Suprapubic skin (tissue), 4 donors: ENCODE data around the gene ABCD3. TPM values are rescaled to one million over a fixed set of nuclear protein-coding genes. Genes with fewer than 3 reads are reported as not detected.

Source experiments
- DNase-seq, 2 donors: peaks; one replicate each; pipeline ENCODE4 v3.0.0-alpha.2; 2019; ENCODE audit warnings: low spot score in 2 of 2
- H3K27ac ChIP-seq: fragments of 200-600 bp; sonication (generic); one replicate; pipeline ENCODE4 v1.5.1; 2019
- H3K27me3 ChIP-seq: fragments of 200-600 bp; sonication (generic); one replicate; pipeline ENCODE4 v1.5.1; 2019
- H3K36me3 ChIP-seq: fragments of 200-600 bp; sonication (generic); one replicate; pipeline ENCODE4 v1.5.1; 2019
- H3K4me1 ChIP-seq: fragments of 200-600 bp; sonication (generic); one replicate; pipeline ENCODE4 v1.5.1; 2019
- H3K4me3 ChIP-seq: fragments of 200-600 bp; sonication (generic); one replicate; pipeline ENCODE4 v1.5.1; 2019; ENCODE audit warnings: mild to moderate bottlenecking
- H3K9me3 ChIP-seq: fragments of 200-600 bp; sonication (generic); one replicate; pipeline ENCODE4 v1.5.1; 2019
- EP300 ChIP-seq: sonication (generic); formaldehyde crosslinking; IDR thresholded peaks from one replicate; pipeline ENCODE4 v1.6.1; 2017; ENCODE audit warnings: antibody characterized with exemption
- POLR2A ChIP-seq, 2 donors: fragments of 450-650 bp; IDR thresholded peaks; one replicate each; pipeline ENCODE4 v1.6.1; 2017; ENCODE audit warnings: antibody characterized with exemption in 2 of 2, mild to moderate bottlenecking in 2 of 2, moderate library complexity in 2 of 2
- POLR2AphosphoS5 ChIP-seq, 3 donors: sonication (generic); formaldehyde crosslinking; IDR thresholded peaks; one replicate each; pipeline ENCODE4 v1.6.1; 2017; ENCODE audit warnings: antibody characterized with exemption in 3 of 3
- WGBS: methylation state at CpG from one replicate; pipeline ENCODE4 v1.1.5; 2018; 5-methylcytosine and 5-hydroxymethylcytosine counted together
- total RNA-seq, 4 donors: library from RNA; depleted of rRNA; stranded (reverse); fragments of >200 nt; gene quantifications; one replicate each; pipeline ENCODE4 v1.1.0, GENCODE V29; 2016
- TF ChIP-seq, protein P1 (sequence below), 2 donors: fragments of 200-600 bp in 1 of 2; fragments of 450-650 bp in 1 of 2; sonication (generic) in 1 of 2; IDR thresholded peaks; one replicate each; pipeline ENCODE4 v1.5.1; 2016 to 2019; ENCODE audit warnings: antibody characterized with exemption in 2 of 2, mild to moderate bottlenecking in 1 of 2, moderate library complexity in 1 of 2

The ABCD3 gene
- total RNA-seq, 4 donors from 2014 or later: 27.6 to 46.5 (median 39.8) TPM

- Histone ChIP-seq H3K4me3 (no peak overlapping the region), H3K4me1 (peaks cover 17% of the 10 kb centered on the region), H3K27ac (no peak overlapping the region), H3K36me3 (no peaks in the 10 kb centered on the region), H3K9me3 (no peaks in the 10 kb centered on the region), H3K27me3 (no peaks in the 10 kb centered on the region)
- TF ChIP-seq EP300 (no peak), POLR2A (IDR thresholded peaks at IDR 0.05) (no peak), POLR2AphosphoS5 (IDR thresholded peaks at IDR 0.05) (no peak)
- TF ChIP-seq, protein P1, sequence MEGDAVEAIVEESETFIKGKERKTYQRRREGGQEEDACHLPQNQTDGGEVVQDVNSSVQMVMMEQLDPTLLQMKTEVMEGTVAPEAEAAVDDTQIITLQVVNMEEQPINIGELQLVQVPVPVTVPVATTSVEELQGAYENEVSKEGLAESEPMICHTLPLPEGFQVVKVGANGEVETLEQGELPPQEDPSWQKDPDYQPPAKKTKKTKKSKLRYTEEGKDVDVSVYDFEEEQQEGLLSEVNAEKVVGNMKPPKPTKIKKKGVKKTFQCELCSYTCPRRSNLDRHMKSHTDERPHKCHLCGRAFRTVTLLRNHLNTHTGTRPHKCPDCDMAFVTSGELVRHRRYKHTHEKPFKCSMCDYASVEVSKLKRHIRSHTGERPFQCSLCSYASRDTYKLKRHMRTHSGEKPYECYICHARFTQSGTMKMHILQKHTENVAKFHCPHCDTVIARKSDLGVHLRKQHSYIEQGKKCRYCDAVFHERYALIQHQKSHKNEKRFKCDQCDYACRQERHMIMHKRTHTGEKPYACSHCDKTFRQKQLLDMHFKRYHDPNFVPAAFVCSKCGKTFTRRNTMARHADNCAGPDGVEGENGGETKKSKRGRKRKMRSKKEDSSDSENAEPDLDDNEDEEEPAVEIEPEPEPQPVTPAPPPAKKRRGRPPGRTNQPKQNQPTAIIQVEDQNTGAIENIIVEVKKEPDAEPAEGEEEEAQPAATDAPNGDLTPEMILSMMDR (IDR thresholded peaks at IDR 0.05): no peak
- 85% methylated on average over 4 of the region's 4 CpGs for WGBS
- DNase-seq: no peak
Measured at GRCh38 chr1:94383966-94384408, 34.2 kb upstream of the ABCD3 start.

GRCh38 chr1:94384485-94385265, 33.5 kb upstream of the ABCD3 start:
- no peaks in the 10 kb centered on the region for H3K27me3 ChIP-seq
- H3K4me3 ChIP-seq: no peak overlapping the region
- H3K36me3 ChIP-seq: no peaks in the 10 kb centered on the region
- H3K27ac ChIP-seq: no peak overlapping the region
- TF ChIP-seq EP300 (no peak), POLR2AphosphoS5 (IDR thresholded peaks at IDR 0.05) (no peak), POLR2A (IDR thresholded peaks at IDR 0.05) (no peak)
- TF ChIP-seq, protein P1 (IDR thresholded peaks at IDR 0.05): no peak
- 48% methylated on average over 4 of the region's 4 CpGs for WGBS
- peaks cover 17% of the 10 kb centered on the region for H3K4me1 ChIP-seq
- no peaks in the 10 kb centered on the region for H3K9me3 ChIP-seq
- DNase-seq: no peak

DNA sequence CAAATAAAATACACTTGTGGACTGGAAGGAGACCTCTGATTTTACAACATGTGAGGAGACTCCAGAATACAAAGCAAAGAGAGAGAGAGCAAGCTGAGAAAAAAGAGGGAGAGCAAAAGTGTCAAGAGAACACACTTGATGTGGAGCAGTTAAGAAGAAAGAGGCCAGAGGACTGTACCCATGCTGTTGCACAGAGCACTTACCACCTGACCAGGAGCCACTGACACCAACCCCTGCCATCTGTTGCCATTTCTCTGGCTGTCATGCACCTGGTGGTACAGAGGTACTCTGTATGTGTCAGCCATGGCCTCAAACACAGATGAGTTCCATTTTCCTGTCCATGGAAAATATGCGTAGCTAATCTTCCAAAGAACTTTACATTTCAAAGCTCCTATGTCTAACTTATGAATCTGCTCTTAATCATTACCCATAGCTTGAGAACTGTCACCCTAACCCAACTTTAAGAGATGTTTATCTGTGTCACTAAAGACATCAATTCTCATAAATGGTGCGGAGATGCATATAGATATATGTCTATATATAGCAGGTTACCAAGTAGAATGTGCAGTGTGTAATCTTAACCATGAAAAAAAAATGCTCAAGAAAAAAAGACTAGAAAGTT, 32.8 kb upstream of the ABCD3 start:
- H3K4me3 ChIP-seq: no peak overlapping the region
- H3K27me3 ChIP-seq: no peaks in the 10 kb centered on the region
- no peak for DNase-seq
- no peak for TF ChIP-seq POLR2AphosphoS5 (IDR thresholded peaks at IDR 0.05)
- no peak for TF ChIP-seq POLR2A (IDR thresholded peaks at IDR 0.05)
- TF ChIP-seq, protein P1 (IDR thresholded peaks at IDR 0.05): no peak
- no peak for TF ChIP-seq EP300
- H3K36me3 ChIP-seq: no peaks in the 10 kb centered on the region
- no peaks in the 10 kb centered on the region for H3K9me3 ChIP-seq
- 90% methylated on average over 2 of the region's 2 CpGs for WGBS
- peaks cover 17% of the 10 kb centered on the region for H3K4me1 ChIP-seq
- H3K27ac ChIP-seq: no peak overlapping the region

- 72% methylated on average over 4 of the region's 4 CpGs for WGBS
- no peak overlapping the region for H3K4me3 ChIP-seq
- TF ChIP-seq EP300 (no peak), POLR2AphosphoS5 (IDR thresholded peaks at IDR 0.05) (no peak), POLR2A (IDR thresholded peaks at IDR 0.05) (no peak)
- TF ChIP-seq, protein P1 (IDR thresholded peaks at IDR 0.05): no peak
Measured at GRCh38 chr1:94389298-94389697, 28.9 kb upstream of the ABCD3 start.

DNA sequence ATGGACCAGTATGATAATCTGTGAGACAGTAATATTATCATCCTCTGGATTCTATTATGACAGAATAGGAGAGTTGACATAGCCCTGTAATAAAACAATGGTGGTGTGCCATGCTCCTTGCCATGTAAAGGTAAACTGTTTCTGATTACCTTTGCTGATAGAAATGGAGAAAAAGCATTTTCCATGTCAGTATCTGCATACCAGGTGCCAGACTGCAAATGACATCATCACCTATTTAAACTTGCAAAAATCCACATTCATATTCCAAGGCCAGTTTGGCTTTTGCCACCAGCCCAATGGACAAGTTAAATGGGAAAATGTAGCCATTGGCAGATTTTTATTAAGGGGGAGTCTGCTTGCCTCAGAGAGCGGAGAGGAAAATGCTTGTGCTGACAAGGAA, 23.9 kb upstream of the ABCD3 start:
- TF ChIP-seq EP300: no peak
- TF ChIP-seq, protein P1 (IDR thresholded peaks at IDR 0.05): no peak
- no peak for TF ChIP-seq POLR2AphosphoS5 (IDR thresholded peaks at IDR 0.05)
- TF ChIP-seq POLR2A (IDR thresholded peaks at IDR 0.05): no peak
- DNase-seq: no peak
- Histone ChIP-seq H3K4me3 (no peak overlapping the region), H3K27ac (no peak overlapping the region), H3K36me3 (no peaks in the 10 kb centered on the region), H3K27me3 (no peaks in the 10 kb centered on the region), H3K9me3 (no peaks in the 10 kb centered on the region), H3K4me1 (no peaks in the 10 kb centered on the region)
- whole genome bisulfite sequencing: 79% methylated on average over 1 of the region's 1 CpG

More at GRCh38 chr1:94389298-94389697, 28.9 kb upstream of the ABCD3 start:
- H3K9me3 ChIP-seq: no peaks in the 10 kb centered on the region
- H3K4me1 ChIP-seq: peaks cover 7% of the 10 kb centered on the region
- no peak overlapping the region for H3K27ac ChIP-seq
- H3K36me3 ChIP-seq: no peaks in the 10 kb centered on the region
- no peak for DNase-seq
- no peaks in the 10 kb centered on the region for H3K27me3 ChIP-seq
